A549 (cell line): ENCODE data around the gene SH3BGR.

Source experiments
- E2F6 ChIP-seq: IDR thresholded peaks from 2 replicates; pipeline ENCODE4 v1.6.1; 2012; ENCODE audit warnings: low read depth, borderline replicate concordance
- HOXB13 ChIP-seq: fragments of 250-450 bp; sonication (Bioruptor Pico); IDR thresholded peaks from 2 replicates; pipeline ENCODE4 v1.5.0; 2020; ENCODE audit warnings: low read depth, mild to moderate bottlenecking, moderate library complexity
- MAFK ChIP-seq: fragments of 450-650 bp; IDR thresholded peaks from 2 replicates; pipeline ENCODE4 v1.6.1; 2014; ENCODE audit not compliant: partially characterized antibody
- RAD21 ChIP-seq, 2 experiments: fragments of >200 bp in 1 of 2; sonication (Bioruptor Twin) in 1 of 2; formaldehyde crosslinking in 1 of 2; IDR thresholded peaks in 1 of 2; conservative IDR thresholded peaks in 1 of 2; 2 replicates in 1 of 2; 3 replicates in 1 of 2; pipeline ENCODE4 v1.6.1; 2012 to 2018; ENCODE audit warnings: inconsistent platforms in 1 of 2
- RFX5 ChIP-seq: fragments of 450-650 bp; IDR thresholded peaks from 2 replicates; pipeline ENCODE4 v1.7.1; 2014; ENCODE audit warnings: antibody characterized with exemption, mild to moderate bottlenecking, moderate library complexity
- ZC3H11A ChIP-seq: fragments of 450-650 bp; IDR thresholded peaks from 2 replicates; pipeline ENCODE4 v1.6.1; 2014; ENCODE audit warnings: antibody characterized with exemption, mild to moderate bottlenecking
- TF ChIP-seq, protein P1 (sequence below): fragments of >200 bp; sonication (Bioruptor Twin); formaldehyde crosslinking; IDR thresholded peaks from 3 replicates; pipeline ENCODE4 v1.5.1; 2016

DNA sequence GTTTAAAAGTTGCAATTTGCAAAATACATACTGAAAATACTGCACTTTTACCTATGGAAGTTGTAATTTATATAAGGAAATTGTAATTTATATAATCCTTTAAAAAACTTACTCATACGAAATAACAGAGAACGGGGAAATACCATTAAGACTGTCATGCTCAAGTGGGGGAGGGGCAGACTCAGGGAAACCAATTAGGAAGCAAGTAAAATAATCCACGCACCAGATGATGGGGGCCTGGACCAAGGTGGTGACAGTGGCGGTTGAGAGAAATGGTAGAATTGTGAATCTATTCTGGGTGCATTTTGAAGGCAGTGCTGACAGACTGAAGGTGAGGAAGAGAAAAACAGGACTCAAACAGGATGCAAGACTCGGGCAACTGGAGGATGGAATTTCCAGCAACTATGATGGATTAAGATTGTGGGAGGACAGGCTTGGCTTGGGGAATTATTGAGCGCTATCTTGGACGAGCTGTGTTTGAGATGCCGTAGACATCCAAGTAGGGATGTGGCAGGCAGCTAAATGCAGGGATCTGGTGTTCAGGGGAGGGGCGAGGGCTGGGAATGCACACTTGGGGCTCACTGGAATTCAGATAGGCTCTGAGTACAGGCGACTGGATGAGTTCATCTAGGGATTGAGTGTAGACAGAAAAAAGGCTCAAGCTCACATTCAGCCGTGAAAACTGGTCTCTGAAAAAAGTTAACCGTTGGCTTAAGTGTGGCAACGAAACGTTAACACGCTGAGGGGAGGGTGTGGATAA lies 7.2 kb upstream of the SH3BGR start:
- TF ChIP-seq ZC3H11A (no peak), HOXB13 (no peak), MAFK (no peak), E2F6 (no peak), RAD21 (conservative IDR thresholded peaks at IDR 0.05 in 1 of 2, IDR thresholded peaks at IDR 0.05 in 1 of 2) (no peak), RFX5 (no peak)
- TF ChIP-seq, protein P1, sequence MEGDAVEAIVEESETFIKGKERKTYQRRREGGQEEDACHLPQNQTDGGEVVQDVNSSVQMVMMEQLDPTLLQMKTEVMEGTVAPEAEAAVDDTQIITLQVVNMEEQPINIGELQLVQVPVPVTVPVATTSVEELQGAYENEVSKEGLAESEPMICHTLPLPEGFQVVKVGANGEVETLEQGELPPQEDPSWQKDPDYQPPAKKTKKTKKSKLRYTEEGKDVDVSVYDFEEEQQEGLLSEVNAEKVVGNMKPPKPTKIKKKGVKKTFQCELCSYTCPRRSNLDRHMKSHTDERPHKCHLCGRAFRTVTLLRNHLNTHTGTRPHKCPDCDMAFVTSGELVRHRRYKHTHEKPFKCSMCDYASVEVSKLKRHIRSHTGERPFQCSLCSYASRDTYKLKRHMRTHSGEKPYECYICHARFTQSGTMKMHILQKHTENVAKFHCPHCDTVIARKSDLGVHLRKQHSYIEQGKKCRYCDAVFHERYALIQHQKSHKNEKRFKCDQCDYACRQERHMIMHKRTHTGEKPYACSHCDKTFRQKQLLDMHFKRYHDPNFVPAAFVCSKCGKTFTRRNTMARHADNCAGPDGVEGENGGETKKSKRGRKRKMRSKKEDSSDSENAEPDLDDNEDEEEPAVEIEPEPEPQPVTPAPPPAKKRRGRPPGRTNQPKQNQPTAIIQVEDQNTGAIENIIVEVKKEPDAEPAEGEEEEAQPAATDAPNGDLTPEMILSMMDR, result no peak
